H54 (cell line): Measurements from ENCODE around the gene GRIK4.

Experiments
- DNase-seq: peaks from one replicate; pipeline ENCODE4 v3.0.0; 2011; ENCODE audit warnings: low spot score, mixed read lengths; ENCODE audit not compliant: insufficient read length
- FAIRE-seq: peaks from 3 replicates; lab custom pipeline; 2011; peaks lifted over from hg19 to GRCh38; lab: Jason Lieb, UNC
- POLR2A ChIP-seq: IDR thresholded peaks from 2 replicates; pipeline ENCODE4 v1.6.1; 2011; ENCODE audit warnings: low read depth, mild to moderate bottlenecking, low read length

The GRIK4 gene

GRCh38 chr11:120720760-120721159 is 209.2 kb downstream of the GRIK4 start:
- no peak for FAIRE-seq
- no peak for DNase-seq
- no peak for TF ChIP-seq POLR2A

- no peak for DNase-seq
- no peak for TF ChIP-seq POLR2A
- no peak for FAIRE-seq
Measured at GRCh38 chr11:120722524-120722923, 211.0 kb downstream of the GRIK4 start.

GRCh38 chr11:120723751-120724150 is 212.2 kb downstream of the GRIK4 start:
- no peak for TF ChIP-seq POLR2A
- no peak for FAIRE-seq
- no peak for DNase-seq

- TF ChIP-seq POLR2A: no peak
- no peak for FAIRE-seq
Measured at GRCh38 chr11:120727752-120728151, 216.2 kb downstream of the GRIK4 start.

GRCh38 chr11:120735035-120735434 is 223.5 kb downstream of the GRIK4 start:
- FAIRE-seq (no peak), DNase-seq (no peak)
- no peak for TF ChIP-seq POLR2A

More at GRCh38 chr11:120727752-120728151, 216.2 kb downstream of the GRIK4 start:
- no peak for DNase-seq

DNA sequence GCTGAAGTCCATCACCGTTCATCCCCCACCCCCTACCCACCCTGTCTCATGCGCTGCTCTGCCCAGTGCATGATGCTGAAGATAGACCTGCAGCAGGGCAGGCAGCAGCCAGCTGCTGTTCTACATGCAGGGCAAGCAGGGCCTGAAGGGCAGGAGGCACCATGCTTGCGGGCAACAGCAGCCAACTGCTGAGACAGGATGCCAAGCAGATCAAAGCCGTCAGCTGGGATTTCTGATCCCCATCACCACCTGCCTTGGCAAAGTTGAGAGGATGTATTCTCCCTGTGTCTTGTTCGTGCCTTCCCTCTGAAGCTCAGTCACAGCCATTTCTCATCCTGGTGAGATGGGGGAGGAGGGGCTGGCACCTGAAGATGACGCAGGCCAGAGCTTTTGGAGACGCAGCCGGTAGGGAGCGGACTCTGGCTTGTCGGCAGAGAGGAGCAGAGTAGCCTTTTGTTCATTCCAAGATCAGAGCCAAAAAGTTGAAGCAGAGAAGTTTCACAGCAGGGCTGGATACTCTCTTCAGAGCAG is 227.0 kb downstream of the GRIK4 start:
- DNase-seq (no peak), FAIRE-seq (no peak)
- TF ChIP-seq POLR2A: no peak

DNA sequence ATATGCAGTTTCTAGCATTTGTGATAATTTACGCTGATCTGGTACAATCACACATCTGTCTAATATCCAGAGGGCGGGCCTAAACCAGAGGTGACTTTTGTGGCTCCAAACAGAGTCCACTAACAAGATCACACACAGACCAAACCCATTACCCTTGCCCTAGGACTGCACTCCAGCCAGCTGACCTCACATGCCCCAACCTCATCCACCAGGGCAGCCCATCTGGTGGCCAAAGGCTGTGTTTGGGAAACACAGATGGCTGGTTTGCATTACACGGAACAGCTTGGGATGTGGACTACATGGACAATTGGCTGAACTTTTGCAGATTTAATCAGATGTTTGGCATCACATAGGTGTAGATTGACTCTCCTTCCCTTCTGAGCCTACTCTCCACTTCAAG is 228.2 kb downstream of the GRIK4 start:
- no peak for TF ChIP-seq POLR2A
- DNase-seq (no peak), FAIRE-seq (no peak)

DNA sequence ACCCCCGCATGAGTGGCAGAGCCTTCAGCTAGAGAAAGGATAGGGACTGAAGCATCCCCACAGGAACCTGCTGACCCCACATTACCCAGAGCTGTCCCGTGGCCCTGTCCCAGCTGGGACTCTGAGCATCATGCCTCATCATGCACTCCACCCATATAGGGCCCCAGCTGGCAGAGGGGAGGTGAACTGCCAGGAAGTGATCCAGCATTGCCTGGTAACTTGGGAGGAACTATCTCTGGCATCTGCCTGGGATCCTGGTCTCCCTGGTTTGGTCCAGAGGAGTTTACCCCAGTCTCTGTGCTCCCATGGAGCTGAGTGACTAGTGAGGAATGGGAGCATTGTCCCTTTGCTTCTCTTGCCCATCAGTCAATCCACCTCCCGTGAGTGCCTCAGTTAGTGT is 228.8 kb downstream of the GRIK4 start:
- FAIRE-seq (no peak), DNase-seq (no peak)
- TF ChIP-seq POLR2A: no peak

- DNase-seq: no peak
- no peak for FAIRE-seq
- TF ChIP-seq POLR2A: no peak
Measured at GRCh38 chr11:120744016-120744994, 232.8 kb downstream of the GRIK4 start.

GRCh38 chr11:120746376-120746775 is 234.8 kb downstream of the GRIK4 start:
- no peak for FAIRE-seq
- DNase-seq: no peak
- TF ChIP-seq POLR2A: no peak

DNA sequence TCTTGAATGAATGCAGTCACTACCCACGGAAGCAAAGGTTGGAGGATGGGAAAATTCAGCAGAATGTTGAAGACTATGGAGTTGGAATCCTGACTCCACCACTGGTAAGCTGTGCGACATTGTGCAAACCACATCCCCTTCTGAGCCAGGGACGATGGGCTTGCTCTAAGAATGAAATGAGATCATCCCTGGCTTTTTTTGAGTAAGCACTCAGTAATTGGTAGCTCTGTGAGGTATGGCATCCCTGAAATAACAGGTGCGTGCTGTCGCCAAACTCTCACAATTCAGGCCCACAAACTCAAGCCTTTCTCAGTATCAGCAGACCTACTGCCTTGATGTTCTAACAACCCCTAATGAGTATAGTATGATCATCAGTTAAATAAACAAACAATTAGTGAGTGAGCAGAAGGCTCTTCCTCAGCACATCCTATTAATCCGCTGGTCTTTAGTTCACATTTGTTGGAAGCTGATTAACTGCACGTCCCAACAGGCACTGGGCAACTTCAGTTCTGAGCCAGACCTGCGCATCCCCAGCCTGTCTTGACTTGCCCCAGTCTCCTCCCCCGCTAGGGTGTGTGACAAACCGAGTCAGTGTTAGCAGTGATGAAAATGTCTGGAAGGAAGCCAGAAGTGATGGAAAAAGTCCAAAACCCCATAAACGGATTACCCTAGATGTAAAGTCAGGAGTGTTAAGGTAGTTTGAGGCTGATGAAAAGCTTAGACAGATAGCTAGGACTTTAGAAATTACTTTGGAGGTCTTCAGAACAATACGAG is 235.5 kb downstream of the GRIK4 start:
- DNase-seq (no peak), FAIRE-seq (no peak)
- TF ChIP-seq POLR2A: no peak

- DNase-seq (no peak), FAIRE-seq (no peak)
- TF ChIP-seq POLR2A: no peak
Measured at GRCh38 chr11:120747850-120748814, 236.6 kb downstream of the GRIK4 start.

DNA sequence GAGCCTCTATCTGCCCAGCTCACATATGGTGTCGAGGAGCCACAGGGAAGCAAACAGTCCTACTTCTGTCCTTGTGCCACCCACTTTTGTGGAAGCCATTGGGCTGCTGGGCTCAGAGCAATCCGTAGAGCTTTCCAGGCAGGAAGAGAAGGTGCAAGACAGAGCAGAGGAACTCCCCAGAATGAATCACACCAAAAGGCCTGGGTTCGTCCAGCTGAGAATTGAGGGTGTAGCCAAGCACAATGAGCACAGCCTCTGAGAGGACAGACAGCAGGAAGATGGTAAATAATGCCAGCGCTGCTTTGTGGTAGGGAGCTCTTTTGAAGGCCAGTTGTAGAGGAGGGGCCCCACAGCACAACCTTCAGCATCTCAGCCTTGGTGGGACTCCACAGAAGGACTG is 237.8 kb downstream of the GRIK4 start:
- DNase-seq: no peak

More for the DNA sequence above, 237.8 kb downstream of the GRIK4 start:
- TF ChIP-seq POLR2A: no peak
- FAIRE-seq: no peak
